ENCODE measurements around the gene SLIT1.

The SLIT1 gene

GRCh38 chr10:97150616-97151015 is 35.1 kb downstream of the SLIT1 start:
- Histone ChIP-seq H3K79me2 (ENCODE audit: insufficient read depth, low read length) (no peaks in the 10 kb centered on the region), H3K4me3 (ENCODE audit: low read depth, low read length, poor library complexity, severe bottlenecking) (no peak overlapping the region), H3K36me3 (ENCODE audit: insufficient read depth, low read length) (no peaks in the 10 kb centered on the region), H3K4me1 (ENCODE audit: insufficient read depth, low read length, severe bottlenecking) (no peaks in the 10 kb centered on the region), H4K20me1 (ENCODE audit: insufficient read depth, low read length) (no peaks in the 10 kb centered on the region), H3F3A (ENCODE audit: insufficient read depth, low read length) (no peaks in the 10 kb centered on the region), H2AFZ (ENCODE audit: low read length) (no peak overlapping the region), H3K9me3 (ENCODE audit: low read length) (no peaks in the 10 kb centered on the region), H3K9me2 (ENCODE audit: low read depth, low read length) (no peaks in the 10 kb centered on the region), H3K27me3 (ENCODE audit: insufficient read depth, low read length) (no peaks in the 10 kb centered on the region), H3K4me2 (ENCODE audit: low read length) (no peak overlapping the region), H3K9ac (ENCODE audit: low read length) (no peak overlapping the region), H3K27ac (ENCODE audit: low read depth, low read length, poor library complexity, severe bottlenecking) (no peak overlapping the region)
- TF ChIP-seq EZH2 (IDR thresholded peaks at IDR 0.05; ENCODE audit: borderline replicate concordance, low read length), result no peak

GRCh38 chr10:97150013-97150595 is 35.7 kb downstream of the SLIT1 start:
- H3F3A ChIP-seq (ENCODE audit: insufficient read depth, low read length), result no peaks in the 10 kb centered on the region
- TF ChIP-seq EZH2 (IDR thresholded peaks at IDR 0.05; ENCODE audit: borderline replicate concordance, low read length) (no peak), CTCF (IDR thresholded peaks at IDR 0.05; ENCODE audit: low read length) (no peak)
- H3K4me1 ChIP-seq (ENCODE audit: insufficient read depth, low read length, severe bottlenecking), result no peaks in the 10 kb centered on the region
- no peaks in the 10 kb centered on the region for H3K79me2 ChIP-seq (ENCODE audit: insufficient read depth, low read length)
- no peak overlapping the region for H2AFZ ChIP-seq (ENCODE audit: low read length)
- H3K9me2 ChIP-seq (ENCODE audit: low read depth, low read length), result no peaks in the 10 kb centered on the region
- H3K9me3 ChIP-seq (ENCODE audit: low read length), result no peaks in the 10 kb centered on the region
- no peaks in the 10 kb centered on the region for H3K36me3 ChIP-seq (ENCODE audit: insufficient read depth, low read length)
- no peak overlapping the region for H3K9ac ChIP-seq (ENCODE audit: low read length)
- no peaks in the 10 kb centered on the region for H3K27me3 ChIP-seq (ENCODE audit: insufficient read depth, low read length)
- no peak overlapping the region for H3K4me3 ChIP-seq (ENCODE audit: low read depth, low read length, poor library complexity, severe bottlenecking)
- H3K27ac ChIP-seq (ENCODE audit: low read depth, low read length, poor library complexity, severe bottlenecking), result no peak overlapping the region
- H3K4me2 ChIP-seq (ENCODE audit: low read length), result no peak overlapping the region
- H4K20me1 ChIP-seq (ENCODE audit: insufficient read depth, low read length), result no peaks in the 10 kb centered on the region

- Histone ChIP-seq H2AFZ (ENCODE audit: low read length) (no peak overlapping the region), H3K4me3 (ENCODE audit: low read depth, low read length, poor library complexity, severe bottlenecking) (no peak overlapping the region), H3K9me2 (ENCODE audit: low read depth, low read length) (no peaks in the 10 kb centered on the region), H4K20me1 (ENCODE audit: insufficient read depth, low read length) (no peaks in the 10 kb centered on the region), H3F3A (ENCODE audit: insufficient read depth, low read length) (no peaks in the 10 kb centered on the region), H3K27ac (ENCODE audit: low read depth, low read length, poor library complexity, severe bottlenecking) (no peak overlapping the region), H3K9ac (ENCODE audit: low read length) (no peak overlapping the region), H3K9me3 (ENCODE audit: low read length) (no peaks in the 10 kb centered on the region), H3K4me2 (ENCODE audit: low read length) (no peak overlapping the region), H3K79me2 (ENCODE audit: insufficient read depth, low read length) (no peaks in the 10 kb centered on the region), H3K4me1 (ENCODE audit: insufficient read depth, low read length, severe bottlenecking) (no peaks in the 10 kb centered on the region), H3K36me3 (ENCODE audit: insufficient read depth, low read length) (no peaks in the 10 kb centered on the region), H3K27me3 (ENCODE audit: insufficient read depth, low read length) (no peaks in the 10 kb centered on the region)
- TF ChIP-seq EZH2 (IDR thresholded peaks at IDR 0.05; ENCODE audit: borderline replicate concordance, low read length) (no peak), CTCF (IDR thresholded peaks at IDR 0.05; ENCODE audit: low read length) (no peak)
Observed at GRCh38 chr10:97149079-97149531, 36.7 kb downstream of the SLIT1 start.

DNA sequence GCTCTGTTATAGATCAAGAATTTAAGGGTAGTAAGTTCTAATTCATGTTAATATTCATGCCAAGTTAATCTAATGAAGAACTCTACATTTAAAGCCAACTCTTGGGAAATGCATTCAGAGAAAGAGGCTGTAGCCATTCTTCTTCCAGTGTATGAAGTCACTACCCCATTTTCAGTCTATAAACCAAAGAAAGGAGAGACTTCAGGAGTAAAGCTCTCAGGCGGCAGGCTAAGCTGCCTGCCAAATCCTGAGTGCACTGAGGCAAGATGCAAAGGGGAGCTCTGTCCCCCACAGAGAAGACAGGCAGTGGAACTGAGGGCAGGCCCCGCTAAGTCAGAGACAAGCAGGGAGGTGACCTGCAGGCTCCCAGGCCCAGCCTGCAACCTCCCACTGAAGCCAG is 41.5 kb downstream of the SLIT1 start:
- Histone ChIP-seq H2AFZ (ENCODE audit: low read length) (no peak overlapping the region), H3K9me3 (ENCODE audit: low read length) (no peaks in the 10 kb centered on the region), H3K27ac (ENCODE audit: low read depth, low read length, poor library complexity, severe bottlenecking) (no peak overlapping the region), H3K4me1 (ENCODE audit: insufficient read depth, low read length, severe bottlenecking) (peaks cover 14% of the 10 kb centered on the region), H3K36me3 (ENCODE audit: insufficient read depth, low read length) (no peaks in the 10 kb centered on the region), H4K20me1 (ENCODE audit: insufficient read depth, low read length) (no peaks in the 10 kb centered on the region), H3K4me2 (ENCODE audit: low read length) (no peak overlapping the region), H3K9me2 (ENCODE audit: low read depth, low read length) (no peaks in the 10 kb centered on the region), H3K9ac (ENCODE audit: low read length) (no peak overlapping the region), H3F3A (ENCODE audit: insufficient read depth, low read length) (no peaks in the 10 kb centered on the region), H3K79me2 (ENCODE audit: insufficient read depth, low read length) (no peaks in the 10 kb centered on the region), H3K27me3 (ENCODE audit: insufficient read depth, low read length) (no peaks in the 10 kb centered on the region), H3K4me3 (ENCODE audit: low read depth, low read length, poor library complexity, severe bottlenecking) (no peak overlapping the region)
- TF ChIP-seq EZH2 (IDR thresholded peaks at IDR 0.05; ENCODE audit: borderline replicate concordance, low read length) (no peak), CTCF (IDR thresholded peaks at IDR 0.05; ENCODE audit: low read length) (no peak)
